Activated CD4-positive, alpha-beta T cell treated with anti-CD3 and anti-CD28 coated beads for 4 hours (primary cell): Measurements from ENCODE around the gene TMEM53.
"Not testable (repeated sequence)": the region's sequence is repeated elsewhere in the genome, so short reads cannot be mapped to it uniquely, and the experiment has no call there.

ENCODE experiments used
- DNase-seq, 2 donors: peaks; one replicate each; pipeline ENCODE4 v3.0.0-alpha.2; 2020

The TMEM53 gene

DNA sequence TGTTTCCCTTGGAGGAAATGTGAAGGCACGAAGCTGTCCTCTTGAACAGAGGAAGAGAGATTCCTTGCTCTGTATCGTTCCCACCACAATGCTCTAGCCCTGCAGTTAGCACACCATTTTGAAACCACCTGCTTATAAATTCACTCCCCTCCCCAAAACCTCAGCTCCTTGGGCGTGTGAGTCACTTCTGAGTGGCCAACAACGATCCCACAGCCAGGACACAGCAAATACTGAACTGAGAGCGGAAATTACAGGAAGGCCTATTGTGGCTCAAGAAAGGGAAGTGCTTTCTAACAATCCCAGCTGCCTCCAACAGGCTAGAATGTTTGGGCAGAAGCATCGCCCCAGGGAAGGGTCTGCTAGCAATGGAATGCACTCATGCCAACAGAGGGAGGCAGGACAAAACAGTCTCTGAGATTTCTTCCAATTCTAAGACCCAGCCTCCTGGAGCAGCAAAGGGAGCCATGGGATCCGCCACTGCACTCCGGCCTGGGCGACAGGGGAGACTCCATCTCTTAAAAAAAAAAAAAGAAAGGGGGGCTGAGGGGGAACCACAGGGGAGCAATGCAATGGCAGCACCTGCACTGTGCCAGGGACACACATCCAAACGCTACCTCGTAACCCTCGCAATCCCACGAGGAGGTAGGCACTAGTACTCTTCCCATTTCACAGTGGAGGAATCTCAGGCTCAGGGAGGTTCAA, 1.9 kb downstream of the TMEM53 start:
- no peak for DNase-seq

DNA sequence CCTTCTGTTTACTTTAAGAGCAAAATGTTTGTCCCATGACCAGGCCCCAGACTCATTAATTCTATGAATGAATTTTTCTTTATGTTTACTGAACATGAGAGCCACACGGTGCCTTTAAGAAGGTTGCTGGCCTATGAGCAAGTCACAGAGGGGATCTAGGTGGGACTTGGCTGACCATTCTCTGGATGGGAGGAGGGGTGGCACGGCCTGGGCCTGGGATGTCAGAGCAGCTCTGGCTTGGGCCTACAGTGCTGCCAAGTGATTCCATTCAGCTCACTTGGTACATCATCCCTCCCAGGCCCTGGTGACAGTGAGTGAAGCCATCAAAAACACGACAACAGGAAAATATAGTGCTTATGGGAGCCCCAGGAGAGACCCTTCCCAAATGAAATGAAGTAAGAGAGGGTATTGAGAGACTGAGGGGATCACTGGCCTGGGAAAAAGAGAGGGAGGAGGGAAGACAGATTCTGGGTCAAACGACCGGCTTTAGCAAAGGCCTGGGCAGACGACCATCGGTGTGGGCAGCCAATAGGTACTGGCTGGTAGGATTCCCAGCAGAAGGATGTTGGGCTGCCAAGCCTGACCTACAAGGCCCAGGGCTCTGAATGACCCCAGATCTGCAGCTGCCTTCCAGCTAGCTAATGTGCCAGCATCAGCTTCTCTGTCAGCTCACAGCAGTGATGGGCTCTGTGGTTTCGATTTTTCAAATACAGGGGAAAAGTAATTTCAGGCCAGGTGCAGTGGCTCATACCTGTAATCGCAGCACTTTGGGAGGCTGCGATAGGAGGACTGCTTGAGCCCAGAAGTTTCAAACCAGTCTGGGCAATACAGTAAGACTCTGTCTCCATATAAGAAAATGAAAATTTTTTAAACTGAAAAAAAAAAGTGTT, 3.3 kb downstream of the TMEM53 start:
- no peak for DNase-seq

DNA sequence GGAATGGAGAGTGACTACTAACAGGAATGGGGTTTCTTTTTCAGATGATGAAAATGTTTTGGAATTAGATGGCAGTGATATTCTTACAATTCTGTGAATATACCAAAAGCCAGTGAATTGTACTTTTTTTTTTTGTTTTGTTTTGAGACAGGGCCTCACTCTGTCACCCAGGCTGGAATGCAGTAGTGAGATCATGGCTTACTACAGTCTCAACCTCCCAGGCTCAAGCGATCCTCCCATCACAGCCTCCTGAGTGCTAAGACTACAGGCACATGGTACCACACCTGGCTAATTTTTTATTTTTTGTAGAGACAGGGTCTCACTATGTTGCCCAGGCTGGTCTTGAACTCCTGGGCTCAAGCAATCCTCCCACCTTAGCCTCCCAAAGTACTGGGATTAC, 7.6 kb downstream of the TMEM53 start:
- DNase-seq = not testable (repeated sequence)

DNA sequence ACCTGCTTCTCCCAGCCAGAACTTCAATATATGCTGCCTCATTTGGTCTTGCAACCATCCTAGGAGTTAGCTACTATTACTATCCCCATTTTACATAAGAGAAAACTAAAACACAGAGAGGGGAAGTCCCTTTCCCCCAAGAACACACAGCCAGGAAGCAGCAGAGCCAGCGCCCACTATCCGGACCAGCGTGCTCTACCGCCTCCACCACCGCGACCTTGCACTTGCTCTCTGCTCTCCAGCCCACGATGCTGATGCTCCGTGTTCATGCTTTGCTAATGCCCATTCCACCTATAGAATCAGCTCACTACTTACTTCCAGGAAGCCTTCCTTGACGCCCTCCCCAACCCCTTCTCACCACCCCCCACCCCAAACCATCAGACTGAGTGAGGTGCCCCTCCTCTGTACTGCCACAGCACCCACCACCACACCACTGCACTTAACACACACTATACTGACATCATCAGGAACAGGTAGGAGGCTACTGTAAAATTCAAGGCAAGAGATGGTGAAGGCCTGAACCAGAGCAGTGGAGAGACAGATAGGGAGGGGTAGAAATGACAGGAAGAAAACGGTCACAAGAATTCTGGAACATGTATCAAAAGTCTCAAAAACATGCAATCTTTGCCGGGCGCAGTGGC, 9.4 kb downstream of the TMEM53 start:
- DNase-seq = peak; percentile 30 to 55

DNA sequence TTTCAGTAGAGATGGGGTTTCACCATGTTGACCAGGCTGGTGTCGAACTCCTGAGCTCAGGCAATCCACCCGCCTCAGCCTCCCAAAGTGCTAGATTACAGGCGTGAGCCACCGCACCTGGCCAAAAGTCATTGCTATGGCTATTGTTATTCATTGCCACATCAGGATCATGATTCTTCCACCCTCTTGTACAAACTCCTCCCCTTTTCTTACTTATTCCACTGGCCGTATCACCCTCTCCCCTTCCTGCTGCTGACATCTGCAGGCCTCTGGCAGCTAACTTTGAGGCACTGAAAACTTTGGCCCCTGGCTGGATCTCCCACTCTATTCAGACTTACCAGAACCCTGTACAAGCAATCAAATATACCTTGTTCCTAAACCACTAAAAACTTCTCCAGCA, 10.9 kb downstream of the TMEM53 start:
- DNase-seq = no peak

DNA sequence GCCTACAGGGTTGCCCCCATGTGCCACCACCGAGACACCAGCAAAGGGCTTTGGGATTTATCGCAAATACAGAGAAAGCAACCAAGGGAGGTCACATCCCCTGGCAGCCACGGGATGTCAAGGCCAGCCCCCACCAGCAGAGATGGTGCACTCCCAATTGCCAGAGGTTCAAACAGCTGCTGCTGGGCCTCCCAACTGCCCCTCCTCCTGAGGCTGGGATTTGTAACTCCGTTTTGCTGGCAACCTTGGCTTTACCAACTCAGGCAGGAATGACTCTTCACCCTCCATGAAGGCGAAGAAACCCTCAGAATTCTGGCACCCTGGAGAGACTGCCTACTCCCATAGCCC, 11.6 kb downstream of the TMEM53 start:
- no peak for DNase-seq

DNA sequence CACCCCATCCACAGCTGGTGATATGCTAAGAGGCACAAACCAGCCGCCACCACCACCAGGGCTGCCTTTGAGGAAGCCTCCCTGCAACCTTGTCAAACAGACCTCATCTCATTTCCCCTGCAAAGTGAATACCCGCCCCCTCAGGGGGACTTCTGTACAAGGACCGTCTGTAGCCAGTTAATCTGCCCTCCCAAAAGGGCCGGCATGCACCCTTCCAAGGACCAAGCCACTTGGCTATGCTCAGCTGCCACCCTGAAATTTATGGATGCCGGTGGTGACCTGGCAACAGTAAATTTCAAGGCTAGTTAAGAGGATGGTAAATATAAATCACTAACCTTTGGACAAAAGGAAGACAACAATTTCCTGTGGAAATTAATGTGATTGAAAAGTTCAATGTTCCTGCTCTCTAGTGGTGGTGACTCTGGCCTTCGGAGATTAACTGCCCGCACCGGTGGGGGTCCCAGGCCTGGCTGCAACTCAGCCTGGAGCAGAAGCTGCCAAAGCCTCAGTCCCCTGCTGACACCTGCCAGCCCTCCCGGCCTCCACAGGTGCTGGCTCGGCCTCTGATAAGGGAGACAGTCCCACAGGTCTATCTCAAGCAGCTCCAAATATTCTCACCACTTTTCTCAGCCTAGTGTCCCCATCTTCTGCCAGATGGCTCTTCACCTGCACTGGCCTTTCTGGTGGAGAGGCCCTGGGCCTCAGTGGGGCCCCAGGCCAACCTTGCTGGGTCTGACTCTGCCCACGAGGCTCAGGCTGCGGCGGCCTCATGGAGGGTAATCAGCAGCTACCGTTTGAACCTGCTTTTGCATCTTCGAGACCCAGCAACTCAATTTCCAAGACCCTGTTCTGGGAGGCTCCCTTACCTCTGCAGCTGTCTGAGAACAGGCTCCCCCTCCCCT, 12.2 kb downstream of the TMEM53 start:
- no peak for DNase-seq

DNA sequence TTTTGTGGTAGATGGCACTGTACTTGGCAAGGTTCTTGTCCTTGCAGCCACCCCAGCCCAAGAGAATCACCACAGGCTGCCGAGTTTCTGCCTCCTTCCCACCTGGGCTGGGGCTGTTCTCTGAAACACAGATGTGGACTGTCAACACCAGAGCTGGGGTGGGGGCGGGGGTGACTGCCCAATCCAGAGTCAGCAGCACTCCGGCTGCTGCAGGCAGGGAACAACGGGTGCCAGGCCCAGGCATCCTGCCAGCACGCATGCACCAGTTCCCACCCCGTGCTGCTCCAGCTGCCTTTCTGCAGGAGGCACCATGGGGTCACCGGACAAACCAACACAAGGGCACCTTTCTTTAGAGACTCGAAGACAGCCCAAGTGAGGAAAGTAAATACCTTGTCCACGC, 14.1 kb downstream of the TMEM53 start:
- DNase-seq = no peak

DNA sequence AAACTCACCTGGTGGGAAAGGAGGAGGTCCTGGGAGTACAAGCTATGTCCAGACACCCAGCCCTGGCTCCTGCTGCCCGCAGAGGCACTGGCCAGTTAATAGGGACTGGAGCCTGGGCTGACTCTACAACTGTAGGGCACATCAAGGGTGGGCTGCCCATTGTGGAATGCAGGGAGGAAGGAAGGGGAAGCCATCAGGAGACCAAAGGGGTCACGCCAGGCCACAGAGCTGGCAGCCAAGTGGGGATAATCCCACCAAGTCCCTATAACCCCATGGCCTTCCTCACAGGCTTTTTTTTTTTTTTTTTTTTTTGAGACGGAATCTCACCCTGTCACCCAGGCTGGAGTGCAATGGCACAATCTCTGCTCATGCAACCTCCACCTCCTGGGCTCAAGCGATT, 14.7 kb downstream of the TMEM53 start:
- DNase-seq = no peak

DNA sequence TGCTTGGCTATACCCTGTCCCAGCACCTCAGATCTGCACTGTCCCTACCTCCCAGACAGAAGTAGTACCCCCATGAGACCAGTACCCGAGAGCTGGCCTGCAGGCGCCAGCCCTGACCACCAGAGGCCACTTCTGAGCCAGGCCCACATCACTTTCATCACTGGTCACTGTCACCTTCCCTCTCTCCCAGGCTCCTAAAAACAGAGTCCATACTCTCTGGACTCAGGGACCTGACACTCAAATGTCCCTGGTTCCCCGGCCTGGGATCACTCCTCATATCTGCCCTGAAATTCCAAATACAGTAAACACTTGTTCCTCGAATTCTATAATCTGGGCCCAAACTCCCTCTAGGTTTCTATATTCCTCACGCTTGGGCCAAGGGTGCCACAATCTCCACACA, 18.7 kb downstream of the TMEM53 start:
- no peak for DNase-seq

DNA sequence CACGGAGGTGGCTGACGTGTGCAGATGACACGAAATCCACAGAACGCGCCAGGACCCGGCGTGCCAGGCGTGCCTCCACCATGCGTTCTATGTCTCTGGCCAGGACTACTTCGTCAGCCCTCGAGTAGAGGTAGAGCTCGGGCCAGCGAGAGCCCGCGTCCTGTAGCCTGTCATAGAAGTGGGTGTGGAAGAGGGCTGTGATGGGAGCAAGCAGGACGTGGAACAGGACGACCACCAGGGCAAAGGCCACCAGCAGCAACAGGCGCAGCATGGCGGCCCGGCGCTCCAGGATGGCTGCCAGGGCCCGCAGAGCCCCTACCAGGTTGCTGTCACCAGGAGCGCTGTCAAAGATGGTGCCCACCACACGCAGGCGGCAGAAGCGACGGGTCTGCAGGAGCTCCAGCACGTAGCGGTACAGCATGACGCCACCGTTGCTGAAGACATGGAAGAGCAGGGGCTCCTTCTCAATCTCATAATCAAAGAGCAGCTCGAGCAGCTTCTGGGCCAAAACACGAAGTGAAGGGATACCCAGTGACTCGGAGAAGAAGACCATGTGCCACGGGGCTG, 19.6 kb downstream of the TMEM53 start:
- no peak for DNase-seq

DNA sequence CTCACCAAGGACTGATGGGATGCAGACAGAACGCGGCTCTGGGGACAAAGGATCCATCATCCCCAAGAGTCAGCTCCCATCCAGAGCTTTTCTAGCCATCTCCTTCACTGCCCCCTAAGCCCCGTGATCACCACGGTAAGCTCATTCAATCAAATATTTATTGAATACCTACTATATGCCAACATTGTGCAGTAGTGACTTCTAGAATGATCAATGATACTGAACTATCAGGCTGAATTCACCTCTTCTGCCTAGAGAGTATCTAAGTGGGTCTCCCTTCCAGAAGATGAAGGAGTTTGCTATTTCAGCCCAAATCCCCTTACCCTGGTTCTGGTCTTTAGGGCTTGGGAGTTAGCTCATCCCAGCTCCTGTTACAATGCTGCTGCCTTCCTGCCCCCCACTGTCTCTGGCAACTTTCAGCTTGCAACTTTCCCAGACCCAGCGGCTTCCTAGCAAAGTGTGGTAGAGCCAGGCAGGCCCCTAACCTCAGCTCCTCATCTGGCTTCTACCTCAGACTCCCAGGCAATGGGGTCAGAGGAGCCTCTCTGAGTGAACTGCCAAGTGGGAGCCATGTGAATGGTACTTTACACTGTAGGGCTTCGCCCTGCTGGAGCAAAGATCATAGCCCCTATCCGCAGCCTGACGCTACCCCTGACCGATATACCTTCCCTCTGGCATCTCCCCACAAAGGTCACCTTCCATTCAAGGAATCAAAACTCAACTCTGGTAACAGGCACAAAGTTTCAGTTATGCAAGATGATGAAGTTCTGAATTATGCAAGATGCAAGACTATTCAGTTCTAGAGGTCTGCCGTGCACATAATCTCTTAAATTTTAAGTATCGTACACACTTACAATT, 20.9 kb downstream of the TMEM53 start:
- no peak for DNase-seq

DNA sequence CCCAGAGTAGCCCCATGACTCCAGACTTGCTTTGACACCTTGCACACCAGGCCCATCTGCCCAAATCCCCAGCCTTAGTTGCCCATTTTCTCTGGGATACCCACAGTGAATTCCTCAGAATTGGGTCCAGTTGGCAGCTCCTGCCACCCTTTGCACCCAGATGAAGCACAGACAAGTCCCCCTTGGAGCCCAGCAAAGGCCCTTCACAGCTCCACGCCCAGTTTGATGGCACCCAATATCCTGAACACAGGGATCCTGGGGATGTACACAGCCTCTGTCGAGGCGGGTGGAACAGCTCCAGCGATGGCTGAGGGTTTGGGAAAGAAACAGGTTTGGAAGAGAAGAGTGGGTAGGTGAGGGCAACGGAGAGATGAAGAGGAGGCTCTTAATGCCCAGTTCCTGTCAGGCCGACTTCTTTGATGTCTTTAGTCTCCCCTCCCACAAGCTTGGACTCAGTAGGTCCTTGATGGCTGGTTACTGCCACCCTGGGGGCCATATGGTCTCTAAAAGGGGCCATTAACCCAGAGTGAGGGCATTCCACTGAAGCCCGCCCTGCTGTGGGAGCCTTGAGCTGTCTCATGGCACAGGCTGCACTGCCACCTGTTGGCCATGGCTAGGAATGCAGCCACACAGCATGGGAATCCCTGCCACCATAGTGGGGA, 21.7 kb downstream of the TMEM53 start:
- peak; percentile 63 to 78 for DNase-seq

DNA sequence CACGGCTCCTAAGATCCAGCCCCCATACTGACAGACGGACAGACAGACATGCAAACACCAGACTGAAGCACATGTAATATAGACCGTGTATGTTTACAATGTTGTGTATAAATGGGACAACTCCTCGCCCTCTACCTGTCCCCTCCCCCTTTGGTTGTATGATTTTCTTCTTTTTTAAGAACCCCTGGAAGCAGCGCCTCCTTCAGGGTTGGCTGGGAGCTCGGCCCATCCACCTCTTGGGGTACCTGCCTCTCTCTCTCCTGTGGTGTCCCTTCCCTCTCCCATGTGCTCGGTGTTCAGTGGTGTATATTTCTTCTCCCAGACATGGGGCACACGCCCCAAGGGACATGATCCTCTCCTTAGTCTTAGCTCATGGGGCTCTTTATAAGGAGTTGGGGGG, 23.2 kb downstream of the TMEM53 start:
- DNase-seq = no peak

DNA sequence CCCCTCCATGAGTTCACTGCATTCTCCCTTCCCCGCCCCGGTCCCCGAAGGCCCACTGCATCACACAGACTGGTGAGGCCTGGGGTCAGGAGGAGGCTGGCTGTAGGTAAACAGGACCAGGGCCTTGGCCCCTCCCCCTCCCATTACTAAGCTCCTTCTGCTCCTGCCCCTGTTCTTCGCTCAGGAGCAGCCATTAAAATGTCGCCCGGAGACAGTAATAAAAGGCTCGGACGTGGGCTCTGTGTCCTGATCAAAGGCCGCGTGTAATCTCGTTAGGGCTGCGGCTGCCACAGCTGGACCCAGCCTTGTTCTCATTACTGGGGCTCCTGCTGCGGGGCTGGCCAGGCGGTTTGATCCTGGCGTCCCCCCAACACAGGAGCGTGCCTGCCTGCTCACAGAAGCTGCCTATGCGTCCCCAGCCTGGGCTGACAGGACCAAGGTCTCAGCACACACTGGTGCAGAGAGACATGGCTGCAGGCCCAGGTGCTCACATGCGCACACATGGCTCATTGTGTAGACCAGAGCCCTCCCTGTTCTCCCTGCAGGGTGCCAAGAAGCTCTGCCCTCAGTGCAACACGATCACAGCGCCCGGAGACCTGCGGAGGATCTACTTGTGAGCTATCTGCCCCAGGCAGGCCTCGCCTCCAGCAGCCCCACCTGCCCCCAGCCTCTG, 24.0 kb downstream of the TMEM53 start:
- DNase-seq = no peak

DNA sequence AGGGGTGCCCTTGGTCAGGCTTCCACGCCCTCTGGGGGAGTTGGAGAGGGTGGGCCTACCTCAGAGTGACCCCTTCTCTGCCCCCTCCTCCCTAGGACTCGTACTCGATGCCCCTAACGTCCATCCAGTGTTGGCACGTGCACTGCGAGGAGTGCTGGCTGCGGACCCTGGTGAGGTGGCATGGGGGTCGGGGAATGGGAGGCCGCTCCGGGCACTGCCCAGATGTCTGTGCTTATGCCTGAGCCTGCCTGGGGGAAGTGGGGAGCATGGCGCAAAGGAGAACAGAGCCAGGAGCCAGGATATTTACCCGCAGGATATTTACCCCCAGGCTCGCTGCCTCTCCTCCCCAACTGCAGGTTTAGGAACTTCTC, 24.5 kb downstream of the TMEM53 start:
- no peak for DNase-seq

DNA sequence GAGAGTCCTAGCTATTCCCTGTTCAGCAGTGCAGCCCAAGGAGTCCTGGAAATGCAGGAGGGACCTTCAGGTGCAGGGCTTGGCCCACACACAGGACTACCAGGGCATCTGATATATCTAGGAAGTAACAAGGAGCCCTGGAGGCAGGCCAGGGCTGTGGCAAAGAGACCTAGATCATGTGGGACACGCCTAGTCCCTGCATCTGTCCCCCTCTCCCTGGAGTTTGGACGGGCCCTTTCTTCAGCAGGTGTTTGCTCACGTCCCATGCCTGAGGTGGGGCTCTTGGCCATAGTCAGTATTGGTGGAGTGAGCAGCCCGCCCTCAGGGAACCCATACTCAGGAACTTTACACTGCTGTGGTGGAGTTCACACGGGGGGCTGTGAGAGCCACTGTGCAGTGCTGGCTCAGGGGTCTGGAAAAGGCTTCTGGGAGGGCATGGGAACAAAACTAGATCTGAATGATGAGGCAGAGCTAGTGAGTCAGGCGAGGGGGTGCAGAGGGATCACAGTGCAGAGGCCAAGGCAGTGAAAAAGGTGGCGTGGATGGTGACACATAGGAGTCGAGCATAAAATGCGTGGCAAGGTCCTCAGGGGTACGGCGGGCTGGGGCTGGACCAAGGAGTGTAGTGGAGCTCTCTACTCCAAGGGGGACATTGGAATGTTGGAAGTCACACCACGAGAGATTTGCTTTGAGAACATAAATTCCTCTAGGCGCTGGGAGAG, 25.6 kb downstream of the TMEM53 start:
- no peak for DNase-seq

DNA sequence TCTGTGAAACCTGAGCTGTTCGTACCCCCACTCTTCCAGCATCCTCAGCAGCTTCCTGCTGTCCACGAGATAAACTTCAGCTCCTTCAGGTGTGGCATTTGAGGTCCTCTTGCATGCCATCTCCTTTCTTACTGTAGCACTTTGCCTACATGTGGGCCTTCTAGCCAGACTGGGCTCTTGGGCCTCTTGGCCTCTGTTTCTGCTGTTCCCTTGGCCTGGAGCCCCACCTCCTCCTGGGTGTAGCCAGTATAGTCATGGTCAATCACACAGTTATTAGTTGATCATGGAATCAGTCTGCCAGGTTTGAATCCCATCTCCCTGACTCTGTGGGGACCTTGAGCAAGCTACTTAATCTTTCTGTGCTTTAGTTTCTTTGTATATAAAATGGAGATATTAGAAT, 26.4 kb downstream of the TMEM53 start:
- no peak for DNase-seq

DNA sequence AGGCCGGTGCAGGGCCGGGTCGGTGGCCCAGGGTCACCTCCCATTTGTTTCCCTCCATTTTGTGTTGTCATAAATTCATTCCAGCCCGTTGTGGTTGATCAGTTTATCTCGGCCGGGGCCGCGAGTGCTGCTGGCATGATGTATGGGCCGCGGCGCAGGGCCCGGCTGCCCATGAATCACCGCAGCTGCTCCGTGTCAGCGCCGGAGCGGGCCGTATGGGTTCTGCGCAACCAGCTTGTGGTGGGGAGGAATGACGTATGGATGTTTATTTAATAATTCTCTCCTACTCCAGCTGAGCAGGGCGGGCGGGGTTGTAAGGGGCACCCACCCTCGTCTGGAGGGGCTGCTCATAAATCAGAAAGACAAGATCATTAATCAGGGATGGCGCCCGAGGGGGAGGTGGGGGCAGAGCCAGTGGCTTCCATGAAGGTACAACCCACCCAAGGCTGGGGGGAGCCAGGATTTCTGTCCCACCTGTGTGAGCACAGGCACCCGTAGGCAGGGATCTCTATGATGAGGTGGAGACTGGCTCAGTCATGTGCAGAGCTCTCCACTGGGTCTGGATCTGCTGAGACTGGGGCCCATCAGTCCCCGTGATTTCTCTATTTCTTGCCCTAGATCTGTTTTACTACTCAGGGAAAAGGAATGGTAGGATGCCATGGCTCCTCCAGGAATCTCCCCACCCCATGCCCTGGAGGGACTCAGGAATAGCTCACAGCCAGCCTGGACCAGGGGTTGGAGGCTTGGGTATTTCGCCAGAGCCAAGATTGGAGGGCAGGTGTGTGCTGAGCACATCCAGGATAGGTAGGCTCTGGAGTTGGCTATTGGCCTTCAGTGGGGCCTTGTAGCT, 27.8 kb downstream of the TMEM53 start:
- no peak for DNase-seq
